Stomach (tissue), 19 donors: ENCODE data around the gene SLC5A11. TPM values are rescaled to one million over a fixed set of nuclear protein-coding genes. Genes with fewer than 3 reads are reported as not detected.

Source experiments
- DNase-seq, 2 donors: peaks; one replicate each; pipeline versions ENCODE4 v3.0.0 to v3.0.0-alpha.2; 2013 to 2019
- H3K27ac ChIP-seq, 5 donors: fragments of 200-600 bp in 4 of 5; sonication (generic) in 4 of 5; one replicate each; pipeline ENCODE4 v1.5.1; 2013 to 2019; ENCODE audit warnings: mild to moderate bottlenecking in 1 of 5, moderate library complexity in 1 of 5
- H3K27me3 ChIP-seq, 3 donors: fragments of 200-600 bp; sonication (generic); one replicate each; pipeline ENCODE4 v1.5.1; 2017 to 2019; ENCODE audit warnings: mixed run types in 1 of 3
- H3K36me3 ChIP-seq, 4 donors: fragments of 200-600 bp; sonication (generic); 1 replicate in 3 of 4; 2 replicates in 1 of 4; pipeline ENCODE4 v1.5.1; 2016 to 2019
- H3K4me1 ChIP-seq, 4 donors: fragments of 200-600 bp; sonication (generic); one replicate each; pipeline ENCODE4 v1.5.1; 2016 to 2019
- H3K4me3 ChIP-seq, 4 donors: fragments of 200-600 bp; sonication (generic) in 3 of 4; one replicate each; pipeline ENCODE4 v1.5.1; 2016 to 2019; ENCODE audit warnings: mild to moderate bottlenecking in 1 of 4
- H3K9me3 ChIP-seq, 4 donors: fragments of 200-600 bp; sonication (generic); one replicate each; pipeline ENCODE4 v1.5.1; 2016 to 2019
- CTCF ChIP-seq, 7 experiments: fragments of 450-650 bp in 4 of 7; fragments of 200-600 bp in 3 of 7; sonication (generic) in 3 of 7; IDR thresholded peaks; one replicate each; pipeline ENCODE4 v1.5.1; 2016 to 2019; ENCODE audit warnings: antibody characterized with exemption in 7 of 7, control low read depth in 2 of 7, mild to moderate bottlenecking in 1 of 7
- EP300 ChIP-seq: sonication (generic); formaldehyde crosslinking; IDR thresholded peaks from one replicate; pipeline ENCODE4 v1.6.1; 2017; ENCODE audit warnings: antibody characterized with exemption
- POLR2A ChIP-seq, 4 donors: fragments of 450-650 bp; IDR thresholded peaks; one replicate each; pipeline ENCODE4 v1.6.1; 2016; ENCODE audit warnings: antibody characterized with exemption in 4 of 4, control low read depth in 2 of 4, mild to moderate bottlenecking in 1 of 4, moderate library complexity in 1 of 4
- POLR2AphosphoS5 ChIP-seq, 3 donors: sonication (generic); formaldehyde crosslinking; IDR thresholded peaks; one replicate each; pipeline ENCODE4 v1.6.1; 2016; ENCODE audit warnings: antibody characterized with exemption in 3 of 3
- WGBS, 5 donors: extraction: QIAGEN DNeasy Blood & Tissue Kit in 3 of 5; methylation state at CpG; one replicate each; pipeline versions ENCODE4 v1.1.5 to v1.1.7; 2013 to 2018; 5-methylcytosine and 5-hydroxymethylcytosine counted together
- intact Hi-C: fragments of 100-400 bp; cut with DNase I; formaldehyde crosslinking; loops from one replicate; pipeline ENCODE4 v1.15.1; 2023; ENCODE audit warnings: low total_unique reads
- long read RNA-seq, 10 donors: transcript quantifications; one replicate each; lab custom pipeline, GENCODE V29; 2026
- polyA plus RNA-seq, 3 donors: library from polyadenylated mRNA; stranded (reverse); fragments of 200-250 nt; gene quantifications; one replicate each; pipeline ENCODE4 v1.2.3, GENCODE V29; 2013
- total RNA-seq, 5 donors: library from RNA; depleted of rRNA; stranded (reverse); fragments of >200 nt; gene quantifications; one replicate each; pipeline versions ENCODE4 v1.1.0 to v1.2.3, GENCODE V29; 2014 to 2016
- donor health status: healthy with polysubstance abuse.
- donor health status: Bipolar disorder and iron deficiency.
- donor health status: healthy.

The SLC5A11 gene
- total RNA-seq (not detected), polyA plus RNA-seq (not detected)
- long read RNA-seq, donor 1: 0 reads
- long read RNA-seq, donor 2: 0 reads
- long read RNA-seq, donor 3: 0 reads
- long read RNA-seq, donor 4: 0 reads
- long read RNA-seq, donor 5: 0 reads
- long read RNA-seq, donor 6: 0 reads
- long read RNA-seq, donor 7: 0 reads
- long read RNA-seq, donor 8: 0 reads
- long read RNA-seq, donor 9: 0 reads
- long read RNA-seq, donor 10: 0 reads

GRCh38 chr16:24845726-24846547 is at the start of gene SLC5A11:
TSS of gene SLC5A11 (plus strand) at chr16:24845963. CDS start at chr16:24858644, 12,681 bp downstream.
- no peak for DNase-seq
- Histone ChIP-seq H3K9me3 (no peaks in the 10 kb centered on the region), H3K4me1 (no peaks in the 10 kb centered on the region), H3K36me3 (no peaks in the 10 kb centered on the region), H3K27ac (no peak within 1 kb of the TSS), H3K4me3 (no peak within 1 kb of the TSS), H3K27me3 (no peaks in the 10 kb centered on the region)
- intact Hi-C loops: no loop called here
- 66 to 80% (median 67%) methylated on average over 20 to 21 of the region's 21 CpGs for WGBS, 5 donors
- TF ChIP-seq EP300 (no peak), POLR2AphosphoS5 (IDR thresholded peaks at IDR 0.05) (no peak), CTCF (IDR thresholded peaks at IDR 0.05) (no peak), POLR2A (IDR thresholded peaks at IDR 0.05) (no peak)

GRCh38 chr16:24800586-24800985 is 45.2 kb upstream of the SLC5A11 start:
- intact Hi-C loops: no loop called here
- TF ChIP-seq EP300 (no peak), POLR2A (IDR thresholded peaks at IDR 0.05) (no peak), POLR2AphosphoS5 (IDR thresholded peaks at IDR 0.05) (no peak), CTCF (IDR thresholded peaks at IDR 0.05) (no peak)

GRCh38 chr16:24801761-24802302 is 43.9 kb upstream of the SLC5A11 start:
- no peak for DNase-seq
- intact Hi-C loops: no loop called here
- no peak for TF ChIP-seq EP300
- no peak for TF ChIP-seq CTCF (IDR thresholded peaks at IDR 0.05)
- TF ChIP-seq POLR2AphosphoS5 (IDR thresholded peaks at IDR 0.05): no peak
- TF ChIP-seq POLR2A (IDR thresholded peaks at IDR 0.05): no peak
- H3K27me3 ChIP-seq: no peaks in the 10 kb centered on the region
- 78 to 89% (median 83%) methylated on average over 3 of the region's 3 CpGs for WGBS, 5 donors
- H3K36me3 ChIP-seq: peaks cover 73 to 100% (median 100%) of the 10 kb centered on the region in 4 donors
- no peak overlapping the region for H3K27ac ChIP-seq
- H3K4me3 ChIP-seq: no peak overlapping the region
- H3K4me1 ChIP-seq: no peaks in the 10 kb centered on the region
- H3K9me3 ChIP-seq: no peaks in the 10 kb centered on the region

More at GRCh38 chr16:24800586-24800985, 45.2 kb upstream of the SLC5A11 start:
- H3K36me3 ChIP-seq: peaks cover 61 to 100% (median 99%) of the 10 kb centered on the region in 4 donors
- H3K4me1 ChIP-seq: no peaks in the 10 kb centered on the region
- H3K4me3 ChIP-seq: no peak overlapping the region
- H3K9me3 ChIP-seq: no peaks in the 10 kb centered on the region
- H3K27me3 ChIP-seq: no peaks in the 10 kb centered on the region
- WGBS, 5 donors: 83 to 92% (median 91%) methylated on average over 4 of the region's 4 CpGs
- DNase-seq: no peak
- no peak overlapping the region for H3K27ac ChIP-seq

- Histone ChIP-seq H3K9me3 (no peaks in the 10 kb centered on the region), H3K4me1 (no peaks in the 10 kb centered on the region), H3K36me3 (peaks cover 87 to 100% (median 100%) of the 10 kb centered on the region in 4 donors), H3K27me3 (no peaks in the 10 kb centered on the region), H3K27ac (no peak overlapping the region), H3K4me3 (no peak overlapping the region)
- intact Hi-C loops: no loop called here
- WGBS, 5 donors: 87 to 94% (median 88%) methylated on average over 5 of the region's 5 CpGs
- DNase-seq: no peak
- no peak for TF ChIP-seq POLR2A (IDR thresholded peaks at IDR 0.05)
- TF ChIP-seq CTCF (IDR thresholded peaks at IDR 0.05): no peak
- TF ChIP-seq POLR2AphosphoS5 (IDR thresholded peaks at IDR 0.05): no peak
- TF ChIP-seq EP300: no peak
These were observed 40.3 kb upstream of the SLC5A11 start for GRCh38 chr16:24805484-24805883.
